GM19035 (cell line): ENCODE measurements around the gene PAN3.

Experiments used
- ATAC-seq: cut with Tn5 transposase; IDR thresholded peaks from one replicate; pipeline ENCODE4 v1.9.1; 2021; ENCODE audit not compliant: unreplicated experiment

The PAN3 gene

DNA sequence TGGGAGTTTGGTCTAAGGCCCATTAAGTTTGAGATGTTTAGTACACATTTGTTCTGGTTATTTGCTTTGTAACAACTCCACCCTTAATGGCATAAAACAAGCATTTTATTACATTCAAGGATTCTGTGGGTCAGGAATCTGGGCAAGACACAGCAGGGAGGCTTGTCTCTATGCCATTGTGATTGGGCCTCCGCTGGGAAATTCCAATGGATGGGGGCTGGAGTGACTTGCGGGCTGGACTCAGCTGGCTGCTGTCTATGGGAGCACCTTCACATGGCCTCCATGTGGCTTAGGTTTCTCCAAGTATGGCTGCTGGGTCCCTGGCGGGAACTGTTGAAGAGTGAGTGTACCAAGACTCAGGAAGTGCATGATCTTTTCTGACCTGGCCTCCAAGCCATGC is 159.0 kb downstream of the PAN3 start:
- no peak for ATAC-seq

DNA sequence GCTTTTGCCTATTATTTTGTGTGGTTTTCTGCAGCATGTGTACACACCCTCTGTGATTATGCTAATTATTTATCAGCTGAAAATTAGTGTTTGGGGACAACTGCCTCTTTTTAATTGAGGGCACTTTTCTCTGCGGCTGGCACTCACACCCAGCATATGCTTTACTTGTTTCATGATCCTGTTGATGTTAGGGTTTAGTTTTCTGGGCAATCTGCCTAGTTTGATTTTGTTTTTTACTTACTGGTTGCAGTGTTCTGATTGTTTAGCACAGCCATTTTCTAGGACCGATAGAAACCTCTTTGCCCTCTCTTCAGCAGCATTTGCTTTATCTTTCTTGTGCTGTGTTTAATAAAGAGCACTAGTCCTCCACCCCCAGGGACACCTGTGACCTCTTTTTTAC is 161.6 kb downstream of the PAN3 start:
- ATAC-seq, result no peak

DNA sequence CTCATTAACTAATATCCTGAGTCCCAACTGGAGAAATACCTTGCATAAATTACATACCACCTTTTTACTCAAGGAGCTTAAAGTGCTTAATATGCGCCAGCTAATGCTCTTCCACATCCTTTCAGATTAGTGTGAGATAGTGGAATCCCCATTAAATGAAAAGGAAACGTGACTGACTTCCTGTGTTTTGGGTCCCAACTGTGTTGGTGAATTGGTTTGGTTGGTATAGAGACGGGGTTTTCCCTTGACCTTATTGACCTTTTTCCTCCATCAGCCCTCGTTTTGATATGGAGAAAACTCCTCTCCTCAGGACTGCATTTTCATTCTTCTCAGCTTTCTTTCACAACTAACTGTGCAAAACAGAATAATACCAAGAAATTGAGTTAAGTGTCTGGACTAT is 163.5 kb downstream of the PAN3 start:
- ATAC-seq, result no peak

DNA sequence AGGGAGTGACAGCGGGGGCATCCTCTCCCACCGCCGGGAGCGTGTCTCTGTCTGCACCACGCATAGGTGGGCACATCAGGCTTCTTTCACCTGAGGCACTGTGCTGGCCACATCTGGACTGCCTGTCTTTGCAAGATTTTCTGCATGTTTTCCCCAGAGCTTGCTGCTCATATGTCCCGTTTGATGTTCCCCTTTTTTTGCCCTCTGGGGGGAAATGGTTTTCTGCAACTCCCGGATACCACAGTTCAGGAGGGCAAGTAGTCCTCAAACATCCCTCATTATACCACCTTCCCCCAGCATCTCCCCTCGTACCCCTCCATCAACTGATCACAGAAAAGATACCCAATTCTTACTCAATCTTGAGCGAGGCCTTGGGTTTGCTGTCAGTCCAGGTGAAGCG is 168.0 kb downstream of the PAN3 start:
- ATAC-seq, result no peak

DNA sequence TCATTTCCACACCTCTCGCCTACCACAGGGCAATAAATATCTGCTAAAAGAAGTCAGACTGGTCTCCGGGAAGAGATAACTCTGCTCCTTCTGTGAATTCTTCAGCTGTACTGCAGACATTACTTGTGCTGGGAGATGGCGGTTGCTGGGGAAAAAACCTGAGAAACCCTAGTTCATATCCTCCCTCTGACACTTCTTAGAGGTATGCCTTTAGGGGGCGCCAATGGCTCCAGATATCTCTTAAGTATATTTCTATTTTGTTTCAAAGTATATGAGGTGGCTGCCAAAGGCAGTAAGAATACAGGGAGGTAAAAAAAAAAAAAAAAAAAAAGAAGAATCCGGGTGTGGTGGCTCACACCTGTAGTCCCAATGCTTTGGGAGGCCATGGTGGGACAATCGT is 175.2 kb downstream of the PAN3 start:
- no peak for ATAC-seq

DNA sequence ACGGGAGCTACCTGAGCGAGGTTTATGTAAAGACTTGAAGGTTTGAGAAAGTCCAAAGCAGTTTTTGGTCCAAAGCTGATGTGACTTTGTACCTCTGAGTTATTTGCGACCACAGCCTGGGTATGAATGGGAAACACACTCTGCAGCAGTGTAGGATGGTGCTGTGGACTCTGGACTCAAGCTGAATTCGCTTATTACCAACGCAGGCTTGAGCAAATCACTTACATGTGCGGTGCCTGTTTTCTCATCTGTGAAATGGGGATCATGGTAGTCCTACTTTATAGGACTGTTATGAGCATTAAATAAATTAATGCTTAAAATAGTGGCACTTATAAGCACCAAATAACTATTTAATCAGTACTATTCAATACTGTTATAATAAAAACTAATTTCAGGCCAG is 176.5 kb downstream of the PAN3 start:
- no peak for ATAC-seq

DNA sequence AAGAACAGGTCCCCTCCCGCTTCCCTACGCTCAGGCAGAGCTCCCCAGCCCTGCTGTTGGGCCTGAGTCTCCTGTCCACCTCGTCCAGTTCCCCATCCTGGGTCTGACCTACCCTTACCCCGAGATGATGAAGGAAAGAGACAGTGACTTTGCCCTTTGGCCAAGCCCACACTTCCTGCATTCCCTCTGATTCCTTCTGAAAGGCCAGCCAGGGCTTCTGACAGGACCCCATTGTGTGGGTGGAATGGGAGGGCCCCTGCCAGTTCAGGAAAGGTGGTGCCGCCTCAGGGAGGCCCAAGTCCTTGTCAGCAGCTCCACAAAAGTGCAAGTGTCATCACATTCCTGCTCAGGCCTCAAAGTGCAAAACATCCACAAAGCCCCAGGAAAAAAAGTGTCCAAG is 177.8 kb downstream of the PAN3 start:
- no peak for ATAC-seq

DNA sequence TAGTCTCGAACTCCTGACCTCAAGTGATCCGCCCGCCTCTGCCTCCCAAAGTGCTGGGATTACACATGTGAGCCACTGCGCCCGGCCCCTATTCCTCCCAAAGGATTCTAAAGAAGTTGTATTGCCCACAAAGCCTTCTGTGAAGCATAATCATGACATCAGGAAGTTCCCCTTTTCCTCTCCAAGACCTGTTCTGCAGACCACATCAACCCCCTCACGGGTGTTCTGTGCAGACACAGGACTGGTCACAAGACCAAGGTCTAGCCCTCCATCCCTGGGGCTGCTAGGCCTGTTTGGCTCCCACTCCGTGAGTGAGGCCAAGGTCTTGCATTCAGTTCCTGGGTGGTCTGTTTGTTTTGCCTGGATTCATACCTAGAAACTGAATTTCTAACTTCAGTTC is 178.5 kb downstream of the PAN3 start:
- ATAC-seq, result no peak

DNA sequence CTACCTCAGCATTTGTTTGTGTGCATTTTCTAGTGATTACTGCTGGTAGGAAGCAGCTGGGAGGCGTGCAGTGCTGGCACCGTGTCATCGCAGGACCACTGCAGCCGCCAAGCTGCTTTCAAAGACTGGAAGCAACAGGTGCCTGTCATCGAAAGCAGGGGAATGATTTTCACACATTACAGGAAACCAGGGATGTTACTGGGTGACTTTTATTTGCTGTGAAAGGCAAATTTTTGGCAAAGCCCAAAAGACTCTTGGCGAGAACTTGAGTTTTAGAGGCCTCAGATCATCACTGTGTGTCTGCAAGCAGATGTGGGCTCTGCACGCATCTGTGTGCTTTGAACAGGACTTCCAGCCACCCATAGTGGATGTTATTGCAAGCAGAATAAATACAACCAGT is 180.2 kb downstream of the PAN3 start:
- no peak for ATAC-seq

DNA sequence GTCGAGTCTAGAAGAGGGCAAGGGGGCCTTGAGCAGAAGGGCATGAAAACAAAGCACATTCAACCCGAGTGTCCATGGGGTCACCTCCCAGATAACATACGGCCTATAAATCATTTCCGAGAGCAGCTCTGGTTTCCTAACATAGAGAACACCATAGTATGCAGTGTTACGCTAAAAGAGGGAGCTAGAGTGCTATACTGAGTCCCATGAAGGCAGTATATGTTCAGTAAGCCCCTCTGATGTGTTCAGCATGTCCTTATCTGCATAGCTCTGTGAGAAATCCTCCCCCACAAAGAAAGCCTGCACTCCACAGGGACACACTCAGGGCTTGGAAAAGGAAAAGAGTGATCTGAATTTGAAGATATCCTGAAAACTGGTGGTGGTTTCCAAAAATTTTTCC is 181.2 kb downstream of the PAN3 start:
- no peak for ATAC-seq

DNA sequence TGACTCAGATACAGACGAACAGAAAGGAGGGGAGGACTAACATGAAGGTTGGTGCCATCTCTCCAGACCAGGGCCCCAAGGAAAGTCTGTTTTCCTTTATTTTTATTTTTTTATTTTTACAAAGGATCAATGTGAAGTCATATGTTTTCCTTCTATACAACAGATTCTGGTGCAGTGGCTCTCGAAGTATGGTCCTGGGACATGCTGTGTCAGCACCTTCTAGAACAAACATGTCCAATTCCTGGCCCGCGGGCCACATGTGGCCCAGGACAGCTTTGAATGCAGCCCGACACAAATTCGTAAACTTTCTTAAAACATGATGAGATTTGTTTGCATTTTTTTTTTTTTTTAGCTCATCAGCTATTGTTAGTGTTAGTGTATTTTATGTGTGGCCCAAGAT is 181.9 kb downstream of the PAN3 start:
- no peak for ATAC-seq

DNA sequence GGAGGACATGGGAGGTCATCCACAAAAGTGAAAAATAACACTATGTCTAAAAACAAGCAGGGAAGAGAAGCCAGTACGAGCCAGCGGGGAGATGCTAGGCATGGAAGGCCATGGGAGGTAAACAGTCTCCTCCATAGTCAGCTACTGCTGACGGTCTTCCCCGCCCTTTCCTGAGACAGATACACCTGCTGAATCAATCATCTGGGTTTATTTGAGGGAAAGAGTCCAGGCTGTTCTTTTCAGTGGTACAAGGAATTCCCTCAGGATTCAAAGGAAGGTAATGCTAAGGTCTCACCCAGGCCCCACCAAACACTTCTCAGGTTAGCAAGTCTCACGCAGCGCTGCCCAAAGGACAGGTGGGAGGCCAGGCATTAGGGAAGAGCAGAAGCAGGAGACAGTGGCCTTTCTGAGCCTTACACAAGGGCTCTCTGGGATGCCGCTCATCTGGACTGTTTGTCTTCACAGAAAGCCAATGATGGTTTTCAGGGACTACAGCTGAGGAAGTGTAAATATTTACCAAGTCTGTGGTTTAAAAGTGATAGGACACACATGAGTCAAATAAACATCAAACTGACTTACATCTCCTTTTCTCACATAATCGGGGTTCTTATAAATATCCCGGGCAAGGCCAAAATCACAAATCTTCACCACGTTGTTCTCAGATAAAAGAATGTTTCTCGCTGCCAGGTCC is 182.7 kb downstream of the PAN3 start:
- no peak for ATAC-seq

DNA sequence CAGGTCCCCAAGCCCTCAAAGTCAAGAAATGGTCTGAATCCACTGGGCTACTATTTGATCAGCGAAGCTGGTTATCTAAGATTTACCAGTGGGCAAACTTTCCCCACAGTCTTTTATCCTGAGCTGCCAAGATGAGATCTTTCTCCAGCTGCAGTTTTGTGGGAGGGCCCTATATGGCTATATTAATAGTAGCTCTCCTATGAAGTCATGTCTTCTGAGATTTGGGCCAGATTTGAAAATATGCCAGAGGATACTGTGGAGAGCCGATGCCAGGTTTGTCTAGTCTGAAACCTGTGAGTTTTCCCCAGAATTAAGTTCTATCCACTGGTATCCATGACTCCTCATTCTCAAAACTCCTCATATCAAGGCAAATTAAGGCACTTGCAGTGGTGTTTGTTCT is 183.4 kb downstream of the PAN3 start:
- no peak for ATAC-seq

DNA sequence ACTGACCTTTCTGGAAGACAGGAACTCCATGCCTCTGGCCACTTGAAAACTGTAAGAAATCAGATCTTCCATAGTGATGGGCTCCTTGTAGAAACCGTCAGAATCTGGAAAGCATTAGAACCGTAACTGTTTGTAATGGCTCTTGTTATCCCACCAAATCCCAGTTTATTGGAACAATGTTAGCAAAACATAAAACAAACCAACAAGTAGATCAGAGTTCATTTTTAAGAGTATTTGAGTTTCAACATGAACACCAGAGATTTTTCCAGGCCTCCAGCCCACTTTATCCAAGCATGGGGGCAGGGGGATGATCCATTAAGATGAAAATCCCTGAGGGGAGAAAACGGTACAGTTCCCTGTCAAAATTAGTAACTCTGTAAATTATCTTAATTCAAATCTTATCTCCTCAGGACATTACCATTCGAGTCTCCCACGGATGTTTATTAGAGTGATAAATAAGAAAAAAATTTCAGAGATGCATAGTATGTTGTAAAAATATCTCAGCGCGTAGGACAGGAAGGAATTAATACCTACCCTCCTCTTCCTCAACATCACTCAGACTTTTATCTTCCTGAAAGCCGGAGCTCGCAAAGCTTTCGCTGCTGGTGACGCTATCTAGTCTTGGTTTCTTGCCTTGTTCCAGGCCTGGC is 184.0 kb downstream of the PAN3 start:
- ATAC-seq, result no peak

DNA sequence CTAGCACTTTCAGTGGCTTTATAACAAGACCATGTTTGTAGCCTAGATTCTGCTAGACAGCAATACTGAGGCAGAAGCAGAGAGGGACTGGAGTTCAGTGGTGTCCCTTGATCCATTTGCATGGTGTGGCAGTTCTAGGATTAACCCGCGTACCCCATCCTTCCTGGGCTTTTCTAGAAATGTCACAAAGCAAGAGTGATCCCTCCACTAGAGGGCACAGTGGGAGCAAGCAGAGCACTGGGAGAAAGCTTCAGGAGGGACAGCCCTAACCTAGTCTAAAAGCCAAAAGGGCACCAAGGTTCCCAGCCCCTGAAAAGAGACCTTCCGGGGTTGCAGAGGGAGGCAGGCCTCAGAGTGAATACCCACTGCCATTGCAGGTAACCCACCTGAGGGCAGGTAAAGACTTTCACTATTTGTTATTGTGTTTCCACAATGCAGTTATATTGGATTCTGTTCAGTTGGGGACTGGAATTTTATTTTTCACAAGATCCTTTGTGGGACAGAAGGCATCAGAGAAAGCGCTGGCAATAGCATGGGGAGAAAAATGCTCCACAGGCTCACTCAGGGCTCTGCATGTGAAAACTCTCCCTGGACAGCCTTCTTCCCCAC is 185.9 kb downstream of the PAN3 start:
- no peak for ATAC-seq

DNA sequence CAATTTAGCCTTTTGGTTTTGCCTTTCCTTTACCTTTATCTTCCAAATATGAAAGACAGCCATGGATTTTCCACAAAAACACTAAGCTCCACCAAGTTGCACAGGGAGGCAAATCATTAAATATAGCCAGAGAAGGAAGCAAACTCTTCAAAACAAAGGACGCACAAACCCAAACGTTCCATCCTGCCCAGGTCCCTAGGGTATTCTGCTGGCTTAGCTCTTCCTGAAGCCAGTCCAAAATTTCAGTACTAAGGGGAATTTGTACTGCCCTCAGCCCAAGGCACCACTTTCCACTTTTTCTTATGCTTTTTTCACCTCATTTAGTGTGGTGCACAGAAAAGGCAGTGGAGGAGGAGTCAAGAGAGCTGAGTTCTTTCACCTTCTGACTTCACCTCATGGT is 186.7 kb downstream of the PAN3 start:
- no peak for ATAC-seq

DNA sequence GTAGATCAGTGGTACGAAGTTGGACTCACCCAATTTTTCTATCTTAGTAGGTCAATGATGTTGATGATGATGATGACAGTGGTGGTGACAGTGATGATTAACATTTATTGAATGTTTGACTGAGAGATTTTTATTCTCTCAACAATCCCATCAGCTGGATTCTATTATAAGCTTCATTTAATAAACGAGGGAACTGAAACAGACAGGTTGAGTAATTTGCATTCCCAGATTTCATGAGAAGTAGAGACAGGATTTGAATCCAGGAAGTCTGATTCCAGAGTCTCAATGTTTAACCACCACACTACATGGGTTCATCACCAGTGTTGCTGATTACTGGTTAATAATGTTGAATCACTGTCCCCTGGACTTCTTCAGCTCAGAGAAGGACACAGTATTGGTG is 187.7 kb downstream of the PAN3 start:
- ATAC-seq, result no peak

DNA sequence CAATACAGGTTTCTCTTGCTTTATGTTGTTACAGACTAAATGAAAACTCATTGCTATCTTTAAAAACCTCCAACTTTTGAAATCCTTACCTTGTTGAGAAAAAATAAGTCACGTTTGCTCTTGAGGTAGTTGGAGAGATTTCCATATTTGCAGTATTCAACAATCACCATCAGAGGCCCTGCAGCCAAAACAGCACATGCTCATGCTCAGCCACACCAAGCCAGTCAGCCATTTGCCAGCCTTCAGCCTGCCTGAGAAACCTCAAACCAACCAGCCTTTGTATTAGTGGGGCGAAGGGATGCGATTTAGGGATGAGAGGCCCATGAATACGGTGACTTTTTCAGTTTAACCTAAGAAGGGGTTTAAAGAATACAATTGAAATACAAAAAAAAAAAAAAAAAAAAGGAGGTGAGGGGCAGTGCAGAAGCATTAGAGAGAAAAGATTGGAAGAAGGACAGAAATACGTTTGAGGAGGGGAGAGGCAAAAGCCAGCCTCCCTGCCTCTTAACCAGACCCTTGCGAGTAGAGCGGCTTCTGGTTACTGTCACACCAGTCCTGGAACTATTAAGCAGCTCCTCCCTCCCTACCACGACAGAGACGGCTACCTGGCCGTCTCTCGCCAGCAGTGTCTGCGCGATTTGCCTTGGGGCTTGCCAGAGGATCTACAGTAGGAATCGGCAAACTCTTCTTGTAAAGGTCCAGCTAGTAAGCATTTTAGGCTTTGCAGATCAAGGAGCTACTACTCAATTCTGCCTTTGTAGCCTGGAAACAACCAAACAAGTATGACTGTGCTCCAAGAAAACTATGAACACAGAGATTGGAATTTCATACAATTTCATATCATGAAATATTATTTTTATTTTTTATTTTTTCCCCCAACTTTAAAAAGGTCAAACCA is 189.3 kb downstream of the PAN3 start:
- no peak for ATAC-seq

DNA sequence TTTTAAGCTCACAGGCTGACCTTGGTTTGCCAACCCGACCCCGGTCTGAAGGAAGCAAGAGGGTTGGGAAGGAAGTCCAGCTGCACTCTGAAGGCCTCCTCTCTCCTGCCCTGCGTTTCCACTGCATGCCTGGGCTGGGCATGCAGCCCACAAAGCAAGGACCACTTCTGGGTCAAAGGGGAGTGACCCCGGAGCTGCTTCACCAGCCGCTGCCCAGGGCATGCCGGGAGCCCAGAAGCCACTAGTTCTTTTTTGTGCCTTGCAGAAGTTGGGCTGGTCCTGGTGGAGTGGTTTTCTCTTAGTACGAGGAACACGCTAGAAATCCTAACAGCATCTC is 189.9 kb downstream of the PAN3 start:
- no peak for ATAC-seq

DNA sequence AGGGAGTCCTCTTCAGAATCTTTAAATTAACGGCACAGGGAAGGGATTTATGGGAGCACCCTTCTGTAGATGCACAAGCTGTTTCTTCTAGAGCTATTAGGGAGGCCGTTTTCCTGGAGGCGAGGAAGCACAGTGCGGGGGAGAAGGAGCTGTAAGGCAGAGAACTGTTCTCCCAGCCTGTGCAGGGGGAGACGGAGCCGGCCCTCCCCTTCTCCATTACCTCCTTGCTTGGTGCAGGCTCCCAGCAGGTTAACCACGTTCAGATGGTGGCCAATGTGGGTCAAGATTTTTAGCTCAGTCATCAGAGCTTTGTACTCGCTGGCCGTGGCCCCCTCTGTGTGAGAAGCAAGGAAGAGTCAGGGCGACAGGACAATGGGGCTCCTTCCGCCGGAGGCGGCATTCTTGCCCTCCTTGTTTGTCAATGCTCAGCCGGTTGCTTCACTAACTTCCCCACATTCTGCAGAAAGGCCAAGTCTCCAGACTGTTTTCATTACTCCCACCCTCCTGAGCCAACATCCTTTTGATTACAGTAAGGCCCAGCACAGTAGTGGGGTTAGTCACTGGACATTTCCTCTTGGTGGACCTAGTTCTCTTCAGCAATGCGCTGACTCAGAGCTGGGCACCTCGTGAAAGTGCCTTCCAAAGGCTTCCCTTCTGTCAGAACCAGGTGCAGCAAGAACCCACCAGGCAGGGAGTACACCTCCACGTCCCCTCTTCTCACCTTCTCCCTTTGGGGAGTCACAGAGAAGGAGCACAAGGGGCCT is 191.2 kb downstream of the PAN3 start:
- no peak for ATAC-seq
